ENCODE results near the gene NANOS3.

Gene NANOS3

DNA sequence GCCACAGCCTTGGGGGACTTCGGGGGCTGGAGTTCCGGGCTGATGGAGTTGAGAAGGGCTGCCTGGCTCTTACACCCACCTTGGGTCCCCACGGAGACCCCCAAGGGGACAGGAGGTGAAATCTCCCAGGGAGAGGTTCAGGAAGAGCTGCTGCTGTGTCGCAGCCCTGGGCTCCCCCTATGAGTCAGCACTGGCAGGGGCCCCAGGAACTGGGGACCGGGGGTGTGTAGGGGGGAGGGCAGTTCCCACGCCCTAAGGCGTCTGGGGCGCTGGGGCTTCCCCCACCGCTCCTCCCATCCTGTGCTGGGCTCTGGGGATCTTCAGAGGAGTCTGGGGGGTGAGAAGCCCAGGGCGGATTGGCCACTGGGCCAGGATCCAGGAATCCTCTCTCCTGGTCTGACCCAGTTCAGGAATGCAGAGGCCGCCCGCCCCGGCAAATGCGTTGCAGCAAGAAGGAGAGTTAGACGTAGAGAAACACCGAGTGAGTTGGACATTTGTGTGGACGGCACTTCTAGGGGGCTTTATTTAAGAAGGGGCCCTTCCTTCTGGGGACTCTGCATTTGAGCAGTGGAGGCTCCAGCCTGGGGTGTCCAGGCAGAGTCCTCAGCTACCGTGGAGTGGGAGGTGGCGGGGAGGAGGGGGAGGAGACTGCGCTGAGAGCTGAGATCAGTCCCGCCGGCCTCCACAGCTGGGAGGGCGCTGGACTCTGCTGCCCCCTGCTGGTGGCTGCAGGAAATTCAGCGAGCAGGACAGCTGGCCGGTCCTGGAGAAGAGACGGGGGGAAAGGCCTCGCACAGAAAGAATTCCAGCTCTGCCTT is 15.0 kb upstream of the NANOS3 start:
- H3K4me3 ChIP-seq, result peak overlapping the region; percentile 66
- peak; percentile 99 for TF ChIP-seq CTCF (IDR thresholded peaks at IDR 0.05)

DNA sequence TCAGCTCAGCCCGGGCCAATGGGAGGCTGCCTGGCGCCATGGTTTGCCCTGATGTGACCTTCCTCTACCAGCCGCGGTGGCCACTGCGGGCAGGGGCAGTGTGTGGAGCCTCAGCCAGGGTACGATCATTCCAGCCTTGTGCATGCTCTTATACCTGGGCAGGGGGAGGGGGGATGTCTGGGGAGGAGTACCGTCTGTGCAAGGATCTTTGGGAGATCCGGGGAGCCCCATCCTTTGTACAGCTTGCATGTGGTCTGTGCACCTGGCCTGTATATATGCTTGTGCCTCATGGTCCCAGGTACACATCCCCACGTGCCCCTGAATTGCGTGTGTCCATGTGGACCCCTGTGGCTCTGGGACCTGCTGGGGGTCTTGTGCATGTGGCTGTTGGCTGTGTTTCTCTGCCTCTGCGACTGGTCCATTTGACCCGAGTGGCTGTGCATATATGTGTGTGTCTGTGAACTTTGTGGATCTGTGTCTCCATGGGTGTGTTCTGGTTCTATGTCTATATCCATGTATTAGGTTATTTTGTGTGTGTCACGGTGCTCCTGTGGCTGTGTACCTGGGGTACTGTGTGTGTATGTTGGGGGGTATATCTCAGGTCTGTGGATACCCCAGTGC is 12.8 kb upstream of the NANOS3 start:
- H3K4me3 ChIP-seq, result no peak overlapping the region
- peak overlapping the region; percentile 57 to 89 for H3K27ac ChIP-seq
- TF ChIP-seq CTCF (IDR thresholded peaks at IDR 0.05), result no peak
- DNase-seq (ENCODE audit: low spot score), result no peak

More for the DNA sequence above, 15.0 kb upstream of the NANOS3 start:
- peak; percentile 95 for DNase-seq (ENCODE audit: low spot score)
- H3K27ac ChIP-seq, result peak overlapping the region; percentile 84 to 91

DNA sequence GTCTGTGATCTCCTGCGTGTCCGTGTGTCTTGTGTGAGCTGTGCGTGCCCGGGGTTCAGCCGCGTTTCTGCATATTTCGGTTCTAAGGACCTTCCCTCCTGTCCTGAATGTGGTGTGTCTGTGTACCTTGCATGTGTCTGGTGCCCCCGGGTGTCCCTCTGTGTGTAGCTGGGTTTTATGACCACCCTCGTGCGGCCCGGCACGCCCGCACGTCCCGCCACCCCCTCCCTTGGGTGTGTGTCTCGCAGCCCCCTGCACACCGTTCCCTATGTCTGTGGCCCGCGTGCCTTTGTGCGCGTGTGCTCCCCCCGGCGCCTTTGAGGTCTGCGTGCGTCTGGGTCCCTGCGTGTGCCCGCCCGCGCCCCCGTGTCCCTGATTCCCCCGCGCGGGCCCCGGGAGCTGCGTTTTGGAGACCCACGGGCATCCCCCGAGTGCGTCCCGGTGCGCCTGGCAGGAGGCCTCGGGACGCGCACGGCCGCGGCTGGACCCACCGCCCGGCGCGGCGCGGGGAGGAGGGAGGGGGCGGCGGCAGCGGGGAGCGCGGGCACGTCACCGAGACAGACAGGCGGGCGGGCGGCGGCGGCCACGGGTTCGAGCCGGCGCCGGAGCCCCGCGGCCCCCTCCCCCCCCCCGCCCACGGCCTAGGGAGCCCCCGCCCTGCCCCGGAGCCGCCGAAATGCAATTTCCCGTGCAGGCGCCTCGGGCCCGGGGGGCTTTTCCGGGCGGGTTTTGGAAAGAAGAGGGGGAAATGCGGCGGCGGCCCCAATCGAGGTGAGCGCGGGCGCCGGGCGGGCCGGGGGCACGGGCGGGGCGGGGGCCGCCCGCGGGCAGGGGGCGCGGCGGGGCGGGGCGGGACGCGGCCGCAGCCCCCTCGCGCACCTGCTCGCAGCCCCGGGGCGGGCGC is 12.0 kb upstream of the NANOS3 start:
- TF ChIP-seq CTCF (IDR thresholded peaks at IDR 0.05), result no peak
- H3K4me3 ChIP-seq, result peak overlapping the region; percentile 85
- peak overlapping the region; percentile 57 to 89 for H3K27ac ChIP-seq
- DNase-seq (ENCODE audit: low spot score), result no peak

- no peak for TF ChIP-seq CTCF (IDR thresholded peaks at IDR 0.05)
- peak overlapping the region in 1 of 2 donors; percentile 89 for H3K27ac ChIP-seq
- DNase-seq (ENCODE audit: low spot score), result no peak
- peak overlapping the region; percentile 85 for H3K4me3 ChIP-seq
Measured at GRCh38 chr19:13865571-13866462, 11.1 kb upstream of the NANOS3 start.

DNA sequence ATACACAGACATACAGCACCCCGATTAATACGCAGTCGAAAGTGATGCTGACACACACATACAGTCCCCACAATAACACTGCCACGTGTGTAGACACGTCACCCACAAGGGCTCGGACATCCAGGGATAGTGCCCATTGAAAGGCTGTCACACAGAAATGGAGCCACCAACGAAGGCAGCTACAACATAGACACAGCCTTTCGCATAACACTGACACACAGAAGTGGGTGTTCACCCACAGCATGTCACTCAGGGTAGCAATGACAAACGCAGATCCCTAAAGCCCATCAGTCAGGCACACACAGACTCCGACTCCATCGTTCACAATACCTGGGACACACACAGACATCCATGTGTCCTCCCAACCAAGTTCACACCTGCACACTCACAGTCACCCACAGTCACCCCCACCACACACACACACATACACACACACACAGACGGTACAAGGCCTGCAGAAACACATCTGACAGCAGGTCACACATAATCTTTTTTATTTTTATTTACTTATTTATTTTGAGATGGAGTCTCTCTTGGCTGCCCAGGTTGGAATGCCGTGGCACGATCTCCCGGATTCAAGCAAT is 10.4 kb upstream of the NANOS3 start:
- no peak for TF ChIP-seq CTCF (IDR thresholded peaks at IDR 0.05)
- no peak for DNase-seq (ENCODE audit: low spot score)
- Histone ChIP-seq H3K4me3 (peak overlapping the region; percentile 85), H3K27ac (no peak overlapping the region)

DNA sequence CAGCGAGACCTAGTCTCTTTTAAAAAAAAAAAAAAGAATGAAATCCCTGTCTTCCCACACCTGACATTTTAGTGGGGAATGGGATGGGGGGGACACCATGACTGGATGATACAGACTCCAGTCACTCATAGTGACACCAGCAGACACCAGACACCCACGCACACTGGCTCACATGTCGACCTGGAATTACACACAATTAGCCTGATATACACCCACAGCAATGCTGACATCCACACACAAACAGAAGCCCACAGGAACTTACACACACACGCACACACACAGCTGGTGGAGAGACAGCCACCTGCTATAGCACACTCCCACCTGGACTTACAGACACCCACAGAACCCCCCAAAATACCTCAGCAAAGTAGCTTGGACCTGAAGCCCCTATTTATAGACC is 8.3 kb upstream of the NANOS3 start:
- Histone ChIP-seq H3K27ac (no peak overlapping the region), H3K4me3 (no peak overlapping the region)
- TF ChIP-seq CTCF (IDR thresholded peaks at IDR 0.05), result no peak
- no peak for DNase-seq (ENCODE audit: low spot score)
